RWPE2 (cell line): ENCODE results near the gene TRMT11.
A peak's percentile ranks its signal among the peaks of the same experiment; 100 is the strongest.

Experiments
- ATAC-seq: fragments of 200-7000 bp; cut with Tn5 transposase; 3 replicates; pipeline ENCODE4 v1.9.1; 2021; ENCODE audit warnings: low read depth
- DNase-seq: peaks from one replicate; pipeline ENCODE4 v3.0.0-alpha.2; 2020; ENCODE audit warnings: low spot score
- H3K27ac ChIP-seq: fragments of 450-650 bp; 2 replicates; pipeline ENCODE4 v1.5.1; 2017; ENCODE audit warnings: mild to moderate bottlenecking; ENCODE audit not compliant: poor library complexity, severe bottlenecking
- H3K27me3 ChIP-seq: fragments of 250-450 bp; sonication (Bioruptor Pico); 2 replicates; pipeline ENCODE4 v1.5.1; 2021; ENCODE audit warnings: mild to moderate bottlenecking, moderate library complexity; ENCODE audit not compliant: insufficient read depth, poor library complexity, severe bottlenecking
- H3K36me3 ChIP-seq: fragments of 250-450 bp; sonication (Bioruptor Pico); 2 replicates; pipeline ENCODE4 v1.5.1; 2020; ENCODE audit warnings: low read depth, mild to moderate bottlenecking, moderate library complexity
- H3K4me1 ChIP-seq: fragments of 250-450 bp; sonication (Bioruptor Pico); 2 replicates; pipeline ENCODE4 v1.5.1; 2021; ENCODE audit warnings: mild to moderate bottlenecking, moderate library complexity; ENCODE audit not compliant: insufficient read depth, poor library complexity, severe bottlenecking
- H3K4me3 ChIP-seq: fragments of 250-450 bp; sonication (Bioruptor Pico); 2 replicates; pipeline ENCODE4 v1.5.1; 2021; ENCODE audit warnings: mild to moderate bottlenecking, moderate library complexity; ENCODE audit not compliant: severe bottlenecking
- H3K9me3 ChIP-seq: fragments of 250-450 bp; sonication (Bioruptor Pico); 2 replicates; pipeline ENCODE4 v1.5.1; 2021; ENCODE audit warnings: mild to moderate bottlenecking, moderate library complexity; ENCODE audit not compliant: severe bottlenecking
- TF ChIP-seq, protein P1 (sequence below): fragments of 450-650 bp; IDR thresholded peaks from one replicate; pipeline ENCODE4 v1.5.1; 2017; ENCODE audit warnings: mild to moderate bottlenecking, moderate library complexity; ENCODE audit not compliant: poor library complexity, severe bottlenecking

Gene TRMT11

DNA sequence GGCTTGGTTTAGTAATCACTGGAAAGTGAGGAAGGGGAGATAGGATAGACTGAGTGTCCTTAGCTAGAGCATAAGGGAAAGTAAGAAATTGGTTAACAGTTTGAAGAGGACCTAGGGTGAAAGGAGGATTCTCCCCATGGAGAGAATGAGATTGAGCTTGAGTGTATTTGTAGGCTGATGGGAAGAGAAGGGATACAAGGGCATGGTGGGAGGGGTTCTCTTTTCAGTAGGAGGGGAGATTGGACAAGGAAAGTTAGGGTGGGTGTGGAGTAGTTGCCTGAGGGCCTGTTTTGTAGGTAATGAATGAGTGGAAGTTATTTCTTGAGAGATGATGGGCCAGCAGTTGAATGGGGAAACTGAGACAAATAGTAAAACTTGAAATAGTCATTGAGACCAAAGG, 1.9 kb downstream of the TRMT11 start:
- Histone ChIP-seq H3K4me1 (peaks cover 19% of the 10 kb centered on the region), H3K4me3 (no peak overlapping the region), H3K27ac (no peak overlapping the region), H3K9me3 (no peaks in the 10 kb centered on the region), H3K36me3 (no peaks in the 10 kb centered on the region; the same call in 1 of the 2 replicates), H3K27me3 (no peaks in the 10 kb centered on the region)
- TF ChIP-seq, protein P1, sequence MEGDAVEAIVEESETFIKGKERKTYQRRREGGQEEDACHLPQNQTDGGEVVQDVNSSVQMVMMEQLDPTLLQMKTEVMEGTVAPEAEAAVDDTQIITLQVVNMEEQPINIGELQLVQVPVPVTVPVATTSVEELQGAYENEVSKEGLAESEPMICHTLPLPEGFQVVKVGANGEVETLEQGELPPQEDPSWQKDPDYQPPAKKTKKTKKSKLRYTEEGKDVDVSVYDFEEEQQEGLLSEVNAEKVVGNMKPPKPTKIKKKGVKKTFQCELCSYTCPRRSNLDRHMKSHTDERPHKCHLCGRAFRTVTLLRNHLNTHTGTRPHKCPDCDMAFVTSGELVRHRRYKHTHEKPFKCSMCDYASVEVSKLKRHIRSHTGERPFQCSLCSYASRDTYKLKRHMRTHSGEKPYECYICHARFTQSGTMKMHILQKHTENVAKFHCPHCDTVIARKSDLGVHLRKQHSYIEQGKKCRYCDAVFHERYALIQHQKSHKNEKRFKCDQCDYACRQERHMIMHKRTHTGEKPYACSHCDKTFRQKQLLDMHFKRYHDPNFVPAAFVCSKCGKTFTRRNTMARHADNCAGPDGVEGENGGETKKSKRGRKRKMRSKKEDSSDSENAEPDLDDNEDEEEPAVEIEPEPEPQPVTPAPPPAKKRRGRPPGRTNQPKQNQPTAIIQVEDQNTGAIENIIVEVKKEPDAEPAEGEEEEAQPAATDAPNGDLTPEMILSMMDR = no peak
- DNase-seq = no peak
- ATAC-seq = no peak

DNA sequence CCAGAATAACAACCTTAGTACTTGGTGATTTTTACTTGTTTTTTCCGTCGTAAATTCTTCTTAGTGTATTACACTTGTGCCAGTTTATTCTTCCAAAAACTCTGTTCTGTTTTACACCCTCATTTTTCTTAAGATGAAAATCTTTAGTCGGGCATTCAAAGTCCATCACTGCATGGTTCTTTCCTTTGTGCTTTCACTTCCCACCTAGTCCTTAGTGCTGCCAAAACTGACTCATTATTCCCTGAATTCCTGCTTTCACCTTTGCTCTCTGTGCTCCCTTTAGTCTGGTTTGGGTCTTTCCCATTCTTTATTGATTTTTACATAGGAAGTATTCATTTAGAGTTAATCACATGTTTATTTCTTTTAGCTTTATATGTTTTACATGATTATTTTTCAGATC, 3.3 kb downstream of the TRMT11 start:
- peaks cover 13% of the 10 kb centered on the region for H3K4me1 ChIP-seq
- DNase-seq = no peak
- H3K27ac ChIP-seq = no peak overlapping the region
- ATAC-seq = no peak
- H3K36me3 ChIP-seq = no peaks in the 10 kb centered on the region; the same call in 1 of the 2 replicates
- TF ChIP-seq, protein P1 = no peak
- no peaks in the 10 kb centered on the region for H3K27me3 ChIP-seq
- no peak overlapping the region for H3K4me3 ChIP-seq
- H3K9me3 ChIP-seq = no peaks in the 10 kb centered on the region

DNA sequence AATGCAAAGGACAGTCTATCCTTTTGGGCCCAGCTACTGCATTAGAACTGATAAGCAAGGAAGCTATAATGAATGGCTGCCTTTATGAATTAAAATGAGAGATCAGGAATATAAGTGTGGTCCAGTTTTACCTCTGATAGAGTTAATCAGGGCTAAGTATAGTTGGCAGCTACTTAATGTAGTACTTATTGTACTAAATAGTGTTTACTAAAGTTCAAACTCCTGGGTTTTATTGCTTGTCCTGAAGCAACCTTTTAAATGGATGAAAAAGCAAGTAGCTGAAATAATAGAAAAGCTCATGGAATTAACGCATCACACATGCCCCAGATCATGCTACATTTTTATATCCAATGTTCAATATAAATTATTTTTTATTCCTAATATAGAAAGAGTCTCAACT, 5.3 kb downstream of the TRMT11 start:
- H3K36me3 ChIP-seq = peaks cover 9% of the 10 kb centered on the region
- DNase-seq (no peak), ATAC-seq (no peak)
- H3K27ac ChIP-seq = no peak overlapping the region
- H3K4me3 ChIP-seq = no peak overlapping the region
- TF ChIP-seq, protein P1 = no peak
- no peaks in the 10 kb centered on the region for H3K27me3 ChIP-seq
- H3K4me1 ChIP-seq = peaks cover 3% of the 10 kb centered on the region
- H3K9me3 ChIP-seq = no peaks in the 10 kb centered on the region

DNA sequence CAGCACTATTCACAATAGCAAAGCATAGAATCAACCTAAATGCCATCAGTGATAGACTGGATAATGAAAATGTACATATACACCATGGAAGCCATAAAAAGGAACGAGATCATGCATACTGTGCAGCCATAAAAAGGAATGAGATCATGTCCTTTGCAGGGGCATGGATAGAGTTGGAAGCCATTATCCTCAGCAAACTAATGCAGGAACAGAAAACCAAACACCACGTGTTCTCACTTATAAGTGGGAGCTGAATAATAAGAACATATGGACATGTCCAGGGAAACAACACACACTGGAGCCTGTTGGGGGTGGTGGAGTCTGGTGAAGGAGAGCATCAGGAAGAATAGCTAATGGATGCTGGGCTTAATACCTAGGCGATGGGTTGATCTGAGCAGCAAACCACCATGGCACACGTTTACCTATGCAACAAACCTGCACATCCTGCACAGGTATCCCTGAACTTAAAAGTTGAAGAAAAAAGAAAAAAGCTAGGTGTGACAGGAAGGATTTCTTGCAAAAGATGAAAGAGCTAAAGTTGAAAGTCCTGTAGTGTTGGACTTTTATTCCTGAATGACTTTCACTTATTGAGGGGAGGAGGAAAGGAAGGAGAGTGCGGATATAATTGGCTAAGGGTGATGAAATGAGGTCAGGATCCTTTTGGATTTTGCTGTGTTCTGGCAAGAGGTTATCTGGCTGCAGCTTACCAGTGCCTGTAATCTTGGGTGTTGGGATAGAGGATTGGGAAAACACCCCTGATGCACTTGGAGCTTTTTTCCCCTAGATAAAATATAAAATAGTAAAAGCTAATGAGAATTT, 8.5 kb downstream of the TRMT11 start:
- H3K4me3 ChIP-seq = no peak overlapping the region
- ATAC-seq = no peak
- TF ChIP-seq, protein P1 = no peak
- no peaks in the 10 kb centered on the region for H3K9me3 ChIP-seq
- H3K36me3 ChIP-seq = peaks cover 37% of the 10 kb centered on the region
- H3K27ac ChIP-seq = no peak overlapping the region
- H3K27me3 ChIP-seq = no peaks in the 10 kb centered on the region
- no peaks in the 10 kb centered on the region for H3K4me1 ChIP-seq
- DNase-seq = no peak

DNA sequence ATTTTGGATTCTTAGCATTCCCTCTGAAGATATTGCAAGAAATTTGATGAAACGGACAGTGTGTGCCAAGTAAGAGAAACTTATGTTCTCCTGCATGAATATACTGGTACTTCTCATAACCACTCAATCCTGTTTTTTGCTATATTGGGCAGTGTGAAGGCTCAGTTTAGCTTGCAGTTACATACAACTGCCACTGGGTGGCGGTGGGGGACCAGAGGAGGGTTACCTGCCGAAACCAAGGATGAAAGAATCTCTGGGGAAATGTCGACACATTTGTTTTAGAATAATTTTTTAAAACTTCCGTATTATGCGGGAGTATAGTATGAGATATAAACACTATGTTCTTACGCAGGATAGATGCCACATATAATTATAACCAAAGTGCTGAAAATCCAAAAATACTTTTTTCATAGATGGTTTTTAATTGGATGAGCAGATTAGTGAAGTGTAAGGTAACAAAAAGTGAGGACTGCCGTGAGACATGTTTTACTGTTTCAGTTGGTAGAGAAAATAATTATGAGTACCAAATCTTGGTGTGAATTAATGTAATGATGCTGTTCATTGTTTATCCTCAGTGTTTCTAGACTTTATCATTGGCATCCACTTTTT, 9.7 kb downstream of the TRMT11 start:
- TF ChIP-seq, protein P1 = peak; percentile 98
- Histone ChIP-seq H3K36me3 (peaks cover 48% of the 10 kb centered on the region), H3K4me1 (no peaks in the 10 kb centered on the region), H3K9me3 (no peaks in the 10 kb centered on the region), H3K4me3 (no peak overlapping the region), H3K27ac (no peak overlapping the region), H3K27me3 (no peaks in the 10 kb centered on the region)
- no peak for DNase-seq
- peak; percentile 96 for ATAC-seq
